Endothelial cell of umbilical vein (primary cell): ENCODE results near the gene SNCA. TPM values are rescaled to one million over a fixed set of nuclear protein-coding genes. Genes with fewer than 3 reads are reported as not detected.

Experiments used
- BruUV-seq: library from RNA; stranded (reverse); fragments of 400-500 nt; replicated peaks from 2 replicates; lab custom pipeline; 2021; lab: Mats Ljungman, UMichigan
- CTCF ChIA-PET: fragments of 300-600, 350-600 bp; sonication (Branson Sonifier 250); formaldehyde crosslinking; loops from one replicate; lab custom pipeline; 2021; ENCODE audit warnings: antibody characterized with exemption, inconsistent platforms; lab: Charles Lee
- POLR2A ChIA-PET: fragments of 300-600, 350-600 bp; sonication (Branson Sonifier 250); formaldehyde crosslinking; loops from one replicate; lab custom pipeline; 2021; ENCODE audit warnings: antibody characterized with exemption, inconsistent platforms; lab: Charles Lee
- DNase-seq: peaks from one replicate; pipeline ENCODE4 v3.0.0-alpha.2; 2011; ENCODE audit warnings: low read depth, low spot score
- FAIRE-seq: peaks from 2 replicates; lab custom pipeline; 2011; peaks lifted over from hg19 to GRCh38; lab: Jason Lieb, UNC
- H2AFZ ChIP-seq: 2 replicates; pipeline ENCODE4 v1.6.0; 2012; ENCODE audit warnings: low read depth, low read length, control low read depth, inconsistent platforms
- H3K27ac ChIP-seq: 2 replicates; pipeline ENCODE4 v1.5.1; 2011; ENCODE audit warnings: low read depth, mild to moderate bottlenecking, control low read depth, low read length, moderate library complexity; ENCODE audit not compliant: insufficient read depth
- H3K27me3 ChIP-seq, 2 experiments: 2 replicates each; pipeline versions ENCODE4 v1.6.0 to v1.6.1; 2011; ENCODE audit warnings: low read length in 2 of 2, mixed read lengths in 1 of 2; ENCODE audit not compliant: control insufficient read depth in 2 of 2, insufficient read depth in 2 of 2
- H3K36me3 ChIP-seq, 2 experiments: 2 replicates in 1 of 2; 3 replicates in 1 of 2; pipeline ENCODE4 v1.5.1; 2011; ENCODE audit warnings: low read length in 2 of 2, mild to moderate bottlenecking in 1 of 2, moderate library complexity in 1 of 2; ENCODE audit not compliant: control insufficient read depth in 2 of 2, insufficient read depth in 2 of 2; ENCODE audit errors: extremely low read depth in 1 of 2
- H3K4me1 ChIP-seq: 3 replicates; pipeline ENCODE4 v1.5.1; 2011; ENCODE audit warnings: mild to moderate bottlenecking, low read length; ENCODE audit not compliant: control insufficient read depth, insufficient read depth; ENCODE audit errors: extremely low read depth
- H3K4me2 ChIP-seq: 2 replicates; pipeline ENCODE4 v1.6.1; 2011; ENCODE audit warnings: low read length, control low read depth, mixed read lengths; ENCODE audit not compliant: insufficient read depth
- H3K4me3 ChIP-seq, 3 experiments: fragments of 200-600 bp in 1 of 3; sonication (generic), shearing (Covaris generic) in 1 of 3; replicated peaks in 1 of 3; 2 replicates each; pipeline ENCODE4 v1.5.1; 2011 to 2016; ENCODE audit warnings: control low read depth in 3 of 3, low read length in 3 of 3, mild to moderate bottlenecking in 2 of 3, inconsistent platforms in 1 of 3, low read depth in 1 of 3, moderate library complexity in 1 of 3; ENCODE audit not compliant: insufficient read depth in 1 of 3
- H3K79me2 ChIP-seq: 2 replicates; pipeline ENCODE4 v1.6.0; 2012; ENCODE audit warnings: low read length, inconsistent platforms; ENCODE audit not compliant: control insufficient read depth, insufficient read depth
- H3K9ac ChIP-seq: replicated peaks from 2 replicates; pipeline ENCODE3; 2011; ENCODE audit warnings: low read length, control low read depth; ENCODE audit not compliant: insufficient read depth; ENCODE audit errors: extremely low read depth
- H3K9me1 ChIP-seq: replicated peaks from 3 replicates; pipeline ENCODE4 v1.6.0; 2011; ENCODE audit warnings: mild to moderate bottlenecking, low read length; ENCODE audit not compliant: control insufficient read depth, insufficient read depth; ENCODE audit errors: extremely low read depth
- H3K9me3 ChIP-seq: replicated peaks from 2 replicates; pipeline ENCODE4 v1.5.1; 2012; ENCODE audit warnings: low read length, inconsistent platforms; ENCODE audit not compliant: control insufficient read depth, insufficient read depth
- H4K20me1 ChIP-seq: replicated peaks from 2 replicates; pipeline ENCODE3; 2011; ENCODE audit warnings: mild to moderate bottlenecking, low read length; ENCODE audit not compliant: control insufficient read depth, insufficient read depth; ENCODE audit errors: extremely low read depth
- CTCF ChIP-seq, 2 donors: IDR thresholded peaks; 1 replicate in 1 of 2; 2 replicates in 1 of 2; pipeline ENCODE4 v1.5.1; 2011; ENCODE audit warnings: low read length in 2 of 2, mild to moderate bottlenecking in 2 of 2, moderate library complexity in 2 of 2, control low read depth in 1 of 2, inconsistent platforms in 1 of 2, low read depth in 1 of 2; ENCODE audit not compliant: insufficient read depth in 1 of 2; ENCODE audit errors: extremely low read depth in 1 of 2
- EZH2 ChIP-seq: IDR thresholded peaks from 2 replicates; pipeline ENCODE4 v1.6.1; 2012; ENCODE audit warnings: borderline replicate concordance, low read depth, mild to moderate bottlenecking, moderate library complexity, low read length, inconsistent platforms; ENCODE audit not compliant: severe bottlenecking
- FOS ChIP-seq: IDR thresholded peaks from 2 replicates; pipeline ENCODE4 v1.6.1; 2011; ENCODE audit warnings: mild to moderate bottlenecking, low read length, moderate library complexity, borderline replicate concordance; ENCODE audit not compliant: insufficient read depth
- GATA2 ChIP-seq: IDR thresholded peaks from 2 replicates; pipeline ENCODE4 v1.7.0; 2011; ENCODE audit warnings: low read depth, mild to moderate bottlenecking, moderate library complexity, mixed read lengths, low read length; ENCODE audit not compliant: insufficient read length, insufficient read depth
- JUN ChIP-seq: IDR thresholded peaks from 2 replicates; pipeline ENCODE4 v1.6.1; 2011; ENCODE audit warnings: borderline replicate concordance, low read depth; ENCODE audit not compliant: insufficient read length, insufficient read depth
- MAX ChIP-seq: IDR thresholded peaks from 2 replicates; pipeline ENCODE4 v1.6.1; 2011; ENCODE audit not compliant: insufficient read depth, insufficient read length
- MYC ChIP-seq: IDR thresholded peaks from one replicate; pipeline ENCODE4 v1.6.1; 2011; ENCODE audit warnings: mild to moderate bottlenecking, low read depth, low read length
- POLR2A ChIP-seq: IDR thresholded peaks from 2 replicates; pipeline ENCODE4 v1.6.1; 2012; ENCODE audit warnings: low read depth, mild to moderate bottlenecking, control low read depth, low read length
- POLR2AphosphoS5 ChIP-seq: IDR thresholded peaks from 2 replicates; pipeline ENCODE4 v1.6.1; 2012; ENCODE audit warnings: low read depth, mild to moderate bottlenecking, control low read depth, low read length, moderate library complexity; ENCODE audit not compliant: insufficient read depth
- dilution Hi-C: fragments of 300-500 bp; cut with MboI; formaldehyde crosslinking; loops from one replicate; pipeline ENCODE4 v1.15.0; 2019; ENCODE audit warnings: low sequenced_read_pairs; ENCODE audit not compliant: extremely low pct_ligation_motif_present
- intact Hi-C: fragments of 100-400 bp; cut with micrococcal nuclease; formaldehyde crosslinking; loops from one replicate; pipeline ENCODE4 v1.10.0; 2022
- polyA plus RNA-seq, 4 experiments: library from polyadenylated mRNA; depleted of rRNA in 3 of 4; stranded (reverse) in 3 of 4; unstranded in 1 of 4; fragments of >200 nt; gene quantifications; 2 replicates each; pipeline versions ENCODE4 v1.2.1 to v1.2.3, GENCODE V29; 2011 to 2012; ENCODE audit warnings: missing spikeins in 1 of 4
- total RNA-seq: library from RNA; stranded (reverse); gene quantifications from 2 replicates; pipeline ENCODE4 v1.2.3, GENCODE V29; 2021

The SNCA gene
- total and polyA plus RNA-seq, 2 donors (not counting 3 experiments of a cell fraction or from before 2014, with no cell fraction given): 76.8 to 116 TPM

- no peaks in the 10 kb centered on the region for H3K36me3 ChIP-seq
- H3K4me2 ChIP-seq: no peak overlapping the region
- DNase-seq: peak; percentile 52
- no peak for TF ChIP-seq POLR2A
- no peak for TF ChIP-seq FOS
- TF ChIP-seq POLR2AphosphoS5: no peak
- no peak for TF ChIP-seq MAX
- no peak for TF ChIP-seq EZH2
- no peak for TF ChIP-seq MYC
- no peak for TF ChIP-seq JUN
- TF ChIP-seq GATA2: no peak
- no peak for TF ChIP-seq CTCF (IDR thresholded peaks at IDR 0.05; ENCODE audit: extremely low read depth in 1 of 2, insufficient read depth in 1 of 2, low read depth in 1 of 2, low read length in 2 of 2)
- H3K9me3 ChIP-seq: no peaks in the 10 kb centered on the region
- intact Hi-C loops: no loop called here
- no peak overlapping the region for H3K27ac ChIP-seq
- H2AFZ ChIP-seq: no peak overlapping the region
- H3K4me3 ChIP-seq: no peak overlapping the region
- H3K79me2 ChIP-seq: no peaks in the 10 kb centered on the region
- no peaks in the 10 kb centered on the region for H3K27me3 ChIP-seq
- no peaks in the 10 kb centered on the region for H3K4me1 ChIP-seq
- dilution Hi-C loops: no loop called here
- ChIA-PET CTCF (interaction anchor here (2.1 kb wide), 1 partner anchor 22 kb away, joined by 11 read pairs; no protein-coding TSS in a partner anchor), POLR2A (no interaction called here)
- no peak overlapping the region for H3K9ac ChIP-seq
- no peak for FAIRE-seq
- H4K20me1 ChIP-seq: no peaks in the 10 kb centered on the region
- H3K9me1 ChIP-seq: no peaks in the 10 kb centered on the region
- no TSS peak for BruUV-seq
Observed at GRCh38 chr4:89847571-89848325, 10.8 kb upstream of the SNCA start.
